ENCODE measurements around the gene ANKRD9. TPM values are rescaled to one million over a fixed set of nuclear protein-coding genes. Genes with fewer than 3 reads are reported as not detected.

ANKRD9 gene
- total RNA-seq, 2 experiments from 2014 or later = 15.0 to 16.9 TPM

DNA sequence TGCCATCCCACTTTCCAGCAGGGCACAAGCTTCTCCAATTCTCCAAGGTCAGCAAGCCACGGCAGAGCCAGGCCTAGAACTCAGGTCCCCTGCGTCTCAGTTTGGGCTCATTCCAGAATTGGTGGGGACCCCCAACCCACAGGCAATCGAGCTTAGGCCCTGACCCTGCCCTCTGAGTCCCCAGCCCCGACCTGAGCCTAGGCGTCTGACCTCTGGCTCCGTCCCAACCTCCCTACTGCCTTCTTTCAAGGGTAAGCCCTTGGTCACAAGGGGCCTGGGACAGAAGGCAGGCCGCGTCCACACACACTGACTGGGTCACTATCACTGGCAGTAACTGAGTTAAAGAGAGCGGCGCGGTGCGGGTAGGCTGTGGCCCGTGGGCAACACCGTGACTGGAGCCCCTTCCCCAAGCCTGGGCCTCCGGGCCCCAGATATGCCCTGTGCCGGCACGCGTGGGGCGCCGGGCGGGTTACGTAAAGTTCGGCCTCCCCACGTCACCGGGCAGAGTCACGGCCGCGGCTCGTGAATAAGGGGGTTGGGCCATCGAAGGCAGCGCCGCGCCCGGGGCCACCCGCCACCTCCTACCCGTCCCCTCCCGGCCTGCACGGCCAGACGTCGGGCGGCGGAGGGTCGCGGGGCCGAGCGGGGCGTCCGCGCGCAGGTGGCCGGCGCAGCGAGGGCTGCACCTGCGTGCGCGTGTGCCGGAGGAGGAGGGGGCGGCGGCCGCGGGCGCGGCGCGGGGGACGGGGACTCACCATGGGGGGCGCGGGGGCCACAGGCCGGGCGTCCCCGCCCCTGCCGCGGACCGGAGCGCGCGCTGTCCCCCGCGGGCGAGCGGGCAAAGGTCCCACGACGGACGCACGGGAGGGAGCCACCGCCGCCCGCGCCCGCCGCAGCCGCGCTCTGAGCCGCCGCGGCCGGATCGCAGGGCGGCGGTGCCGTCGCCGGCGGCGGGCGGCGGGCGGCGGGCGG is 516 bp downstream of the ANKRD9 start:
- TF ChIP-seq, protein P1, sequence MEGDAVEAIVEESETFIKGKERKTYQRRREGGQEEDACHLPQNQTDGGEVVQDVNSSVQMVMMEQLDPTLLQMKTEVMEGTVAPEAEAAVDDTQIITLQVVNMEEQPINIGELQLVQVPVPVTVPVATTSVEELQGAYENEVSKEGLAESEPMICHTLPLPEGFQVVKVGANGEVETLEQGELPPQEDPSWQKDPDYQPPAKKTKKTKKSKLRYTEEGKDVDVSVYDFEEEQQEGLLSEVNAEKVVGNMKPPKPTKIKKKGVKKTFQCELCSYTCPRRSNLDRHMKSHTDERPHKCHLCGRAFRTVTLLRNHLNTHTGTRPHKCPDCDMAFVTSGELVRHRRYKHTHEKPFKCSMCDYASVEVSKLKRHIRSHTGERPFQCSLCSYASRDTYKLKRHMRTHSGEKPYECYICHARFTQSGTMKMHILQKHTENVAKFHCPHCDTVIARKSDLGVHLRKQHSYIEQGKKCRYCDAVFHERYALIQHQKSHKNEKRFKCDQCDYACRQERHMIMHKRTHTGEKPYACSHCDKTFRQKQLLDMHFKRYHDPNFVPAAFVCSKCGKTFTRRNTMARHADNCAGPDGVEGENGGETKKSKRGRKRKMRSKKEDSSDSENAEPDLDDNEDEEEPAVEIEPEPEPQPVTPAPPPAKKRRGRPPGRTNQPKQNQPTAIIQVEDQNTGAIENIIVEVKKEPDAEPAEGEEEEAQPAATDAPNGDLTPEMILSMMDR (IDR thresholded peaks at IDR 0.05) = no peak
- Mint-ChIP-seq H3K36me3 (ENCODE audit: low read depth) (peaks cover 5% of the 10 kb centered on the region), H3K4me3 (peak overlapping the region; percentile 65), H3K4me1 (ENCODE audit: low read depth) (peaks cover 12% of the 10 kb centered on the region), H3K27ac (no peak overlapping the region), H3K27me3 (no peaks in the 10 kb centered on the region), H3K9me3 (no peaks in the 10 kb centered on the region)
- intact Hi-C loops (cut with micrococcal nuclease) = no loop called here
- CTCF ChIA-PET = interaction anchor here (1.0 to 3.4 kb wide), 4 partner anchors 16 to 114 kb away, joined by 4 to 16 read pairs (median 11); no protein-coding TSS in a partner anchor
- POLR2A ChIA-PET = interaction anchor here (1.2 kb wide), 1 partner anchor 16 kb away, joined by 5 read pairs; no protein-coding TSS in a partner anchor
- no peak for ATAC-seq
- no peak for DNase-seq

- TF ChIP-seq, protein P1 (IDR thresholded peaks at IDR 0.05) = no peak
- intact Hi-C loops (cut with micrococcal nuclease) = no loop called here
- ATAC-seq (no peak), DNase-seq (no peak)
- Mint-ChIP-seq H3K4me1 (ENCODE audit: low read depth) (peaks cover 12% of the 10 kb centered on the region), H3K27ac (no peak overlapping the region), H3K27me3 (no peaks in the 10 kb centered on the region), H3K9me3 (no peaks in the 10 kb centered on the region), H3K36me3 (ENCODE audit: low read depth) (peaks cover 5% of the 10 kb centered on the region), H3K4me3 (peak overlapping the region; percentile 65)
- CTCF ChIA-PET = interaction anchor here (1.8 to 3.4 kb wide), 2 partner anchors 16 to 70 kb away, joined by 6 to 16 read pairs; no protein-coding TSS in a partner anchor
- POLR2A ChIA-PET = no interaction called here
Measured at GRCh38 chr14:102508410-102508773, 1.2 kb downstream of the ANKRD9 start.

DNA sequence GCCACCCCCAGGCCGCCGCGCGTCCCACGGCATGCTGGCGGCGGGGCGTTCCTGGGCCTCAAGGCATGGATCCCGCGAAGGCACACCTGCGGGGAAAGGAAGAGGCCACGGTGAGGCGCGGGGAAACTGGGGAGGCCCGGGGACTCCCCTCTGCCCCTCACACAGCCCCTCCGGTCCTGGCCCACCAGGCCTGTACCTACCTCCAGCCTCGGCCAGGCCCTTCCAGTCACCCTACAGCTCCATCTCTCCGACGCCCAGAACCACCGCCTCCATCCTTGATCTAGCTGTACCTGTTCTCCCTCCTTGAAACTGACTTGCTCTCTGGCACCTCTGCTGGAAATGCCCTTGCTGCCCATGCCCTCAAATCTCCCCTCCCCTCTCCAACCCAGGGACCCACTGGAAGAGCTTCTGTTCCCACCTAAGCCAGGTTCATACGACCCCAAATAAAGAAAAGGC is 1.7 kb downstream of the ANKRD9 start:
- TF ChIP-seq, protein P1 (IDR thresholded peaks at IDR 0.05) = no peak
- no peak overlapping the region for H3K27ac Mint-ChIP-seq
- intact Hi-C loops (cut with micrococcal nuclease) = no loop called here
- peaks cover 12% of the 10 kb centered on the region for H3K4me1 Mint-ChIP-seq (ENCODE audit: low read depth)
- no peaks in the 10 kb centered on the region for H3K9me3 Mint-ChIP-seq
- no peak for DNase-seq
- ATAC-seq = no peak
- H3K4me3 Mint-ChIP-seq = no peak overlapping the region
- ChIA-PET POLR2A (no interaction called here), CTCF (interaction anchor here (1.8 to 3.4 kb wide), 2 partner anchors 17 to 70 kb away, joined by 6 to 16 read pairs; no protein-coding TSS in a partner anchor)
- peaks cover 5% of the 10 kb centered on the region for H3K36me3 Mint-ChIP-seq (ENCODE audit: low read depth)
- H3K27me3 Mint-ChIP-seq = no peaks in the 10 kb centered on the region

DNA sequence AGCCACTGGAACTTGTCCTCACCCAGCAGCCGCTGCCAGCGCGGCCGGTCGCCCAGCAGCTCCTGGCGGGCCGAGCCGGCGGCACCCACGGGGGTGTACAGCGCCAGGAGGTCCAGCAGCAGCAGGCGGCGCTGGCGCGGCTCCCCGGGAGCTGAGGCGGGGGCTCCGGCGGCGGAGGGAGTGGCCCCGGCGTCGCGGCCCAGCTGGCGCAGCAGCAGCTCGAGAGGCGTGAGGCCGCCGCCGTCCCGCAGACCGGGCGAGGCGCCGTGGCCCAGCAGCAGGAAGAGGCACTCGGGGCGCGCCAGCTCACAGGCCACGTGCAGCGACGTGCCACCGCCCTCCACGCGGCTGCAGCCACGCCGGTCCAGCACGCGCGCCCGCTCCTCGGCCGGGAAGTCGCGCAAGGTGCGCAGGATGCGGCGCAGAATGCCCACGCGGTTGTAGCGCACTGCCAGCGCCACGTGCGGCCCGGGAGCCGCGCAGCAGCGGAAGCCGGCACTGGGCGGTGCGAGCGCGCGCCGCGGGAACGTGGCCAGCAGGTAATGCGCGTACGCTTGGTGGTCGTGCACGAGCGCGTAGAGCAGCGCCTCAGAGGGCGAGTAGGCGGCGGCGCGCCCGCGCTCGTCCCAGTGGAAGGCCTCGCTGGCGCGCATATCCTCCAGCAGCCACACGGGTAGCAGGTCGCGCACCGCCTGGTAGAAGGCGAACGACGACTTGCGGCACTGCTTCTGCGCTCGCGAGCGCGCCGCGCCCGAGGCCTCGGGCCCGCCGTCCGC is 2.3 kb downstream of the ANKRD9 start:
- TF ChIP-seq, protein P1 (IDR thresholded peaks at IDR 0.05) = no peak
- ChIA-PET CTCF (interaction anchor here (1.8 to 3.4 kb wide), 2 partner anchors 18 to 69 kb away, joined by 6 to 16 read pairs; no protein-coding TSS in a partner anchor), POLR2A (no interaction called here)
- DNase-seq (no peak), ATAC-seq (no peak)
- Mint-ChIP-seq H3K9me3 (no peaks in the 10 kb centered on the region), H3K27ac (no peak overlapping the region), H3K27me3 (no peaks in the 10 kb centered on the region), H3K4me1 (ENCODE audit: low read depth) (peaks cover 12% of the 10 kb centered on the region), H3K4me3 (no peak overlapping the region), H3K36me3 (ENCODE audit: low read depth) (peaks cover 5% of the 10 kb centered on the region)
- intact Hi-C loops (cut with micrococcal nuclease) = no loop called here

Measured in activated CD8-positive, alpha-beta T cell treated with anti-CD3 and anti-CD28 coated beads for 36 hours (primary cell).